GM19468 (cell line): ENCODE measurements around the gene ABHD17B.
"Not testable (repeated sequence)": the region's sequence is repeated elsewhere in the genome, so short reads cannot be mapped to it uniquely, and the experiment has no call there.

Experiments
- ATAC-seq: cut with Tn5 transposase; IDR thresholded peaks from one replicate; pipeline ENCODE4 v1.9.1; 2021; ENCODE audit warnings: mild to moderate bottlenecking, moderate library complexity, moderate number of reproducible peaks; ENCODE audit not compliant: unreplicated experiment; ENCODE audit errors: extremely low read depth

ABHD17B gene

DNA sequence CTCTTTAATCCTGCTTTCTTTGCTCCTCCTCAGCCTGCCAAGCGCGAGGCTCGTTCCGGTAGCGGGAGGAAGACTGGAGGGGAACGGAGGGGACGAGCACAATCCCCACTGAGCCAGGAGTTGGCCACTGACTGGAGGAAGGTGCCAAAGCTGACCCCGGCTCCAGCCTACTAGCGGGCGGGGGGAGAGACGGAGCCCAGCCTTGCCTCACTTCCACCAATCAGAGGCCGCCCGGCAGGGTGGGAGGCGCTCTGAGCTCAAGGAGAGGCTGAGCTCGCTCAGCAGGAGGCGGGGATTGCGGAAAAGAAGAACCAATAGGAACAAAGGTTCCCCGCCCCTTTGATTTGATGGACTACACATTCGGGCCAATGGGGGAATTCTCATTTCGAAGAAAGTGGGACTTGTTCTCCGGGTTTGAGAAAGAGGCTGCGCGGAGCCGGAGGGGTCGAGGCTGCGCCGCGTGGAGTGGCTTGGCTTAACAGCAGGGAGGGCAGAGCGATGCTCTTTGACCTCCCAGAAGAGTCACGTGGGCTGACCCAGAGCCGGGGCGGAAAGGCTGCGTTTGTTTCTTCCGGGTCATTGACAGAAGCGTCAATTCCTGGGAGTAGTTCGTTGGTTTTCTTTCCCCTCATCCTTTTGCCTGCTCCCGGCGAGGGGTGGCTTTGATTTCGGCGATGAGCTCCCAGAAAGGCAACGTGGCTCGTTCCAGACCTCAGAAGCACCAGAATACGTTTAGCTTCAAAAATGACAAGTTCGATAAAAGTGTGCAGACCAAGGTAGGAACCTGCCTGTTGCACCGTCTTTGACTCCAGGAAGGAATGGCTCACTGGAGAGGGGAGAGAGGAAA is at the start of gene ABHD17B, which contains the start of gene C9orf85:
TSS of gene ABHD17B (minus strand) at position 133 of the 847 bp plus-strand sequence. CDS start 36,113 bp downstream, outside the sequence.
TSS of gene C9orf85 (plus strand) at position 579 of the 847 bp plus-strand sequence. CDS start at position 675, 96 bp downstream.
- peak; percentile 94 for ATAC-seq

DNA sequence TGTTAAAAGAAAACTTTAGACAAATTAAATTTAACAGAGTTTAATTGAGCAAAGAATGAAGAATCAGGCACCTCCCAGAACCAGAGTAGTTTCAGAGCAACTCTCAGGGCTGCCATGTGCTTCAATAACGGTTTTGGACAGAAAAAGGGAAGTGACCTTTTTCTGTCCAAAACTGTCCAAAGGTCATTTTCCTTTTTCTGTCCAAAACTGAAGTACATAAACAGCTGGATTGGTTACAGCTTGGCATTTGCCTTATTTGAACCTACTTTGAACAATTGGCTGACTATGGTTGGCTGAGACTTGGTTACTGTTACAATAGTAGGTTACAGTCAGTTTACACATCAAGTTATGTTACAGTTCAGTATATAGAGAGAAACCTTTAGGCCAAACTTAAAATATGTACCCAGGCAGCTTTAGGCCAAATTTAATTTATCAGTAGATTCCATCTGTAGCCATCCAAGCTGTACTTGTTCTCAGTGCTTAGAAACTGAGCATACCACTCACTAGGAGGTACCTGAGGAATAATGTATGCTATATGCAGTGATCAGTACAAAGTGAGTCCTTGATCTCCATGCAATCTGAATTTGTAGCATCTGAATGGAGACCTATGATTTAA is 44.4 kb upstream of the ABHD17B start:
- ATAC-seq, result peak; percentile 41

DNA sequence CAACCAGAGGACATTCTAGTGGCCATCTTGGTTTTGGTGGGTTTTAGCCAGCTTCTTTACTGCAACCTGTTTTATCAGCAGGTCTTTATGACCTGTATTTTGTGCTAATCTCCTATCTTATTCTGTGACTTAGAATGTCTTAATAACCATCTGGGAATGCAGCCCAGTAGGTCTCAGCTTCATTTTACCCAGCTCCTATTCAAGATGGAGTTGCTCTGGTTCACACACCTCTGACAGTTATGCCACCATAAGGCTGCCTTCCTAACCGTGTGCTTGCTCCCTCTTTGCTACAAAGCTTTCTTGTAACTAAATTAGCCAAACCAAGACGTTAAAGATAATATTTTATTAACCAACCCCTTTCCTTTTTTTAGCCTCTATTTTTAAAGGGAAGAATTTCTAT is 43.7 kb upstream of the ABHD17B start:
- not testable (repeated sequence) for ATAC-seq

DNA sequence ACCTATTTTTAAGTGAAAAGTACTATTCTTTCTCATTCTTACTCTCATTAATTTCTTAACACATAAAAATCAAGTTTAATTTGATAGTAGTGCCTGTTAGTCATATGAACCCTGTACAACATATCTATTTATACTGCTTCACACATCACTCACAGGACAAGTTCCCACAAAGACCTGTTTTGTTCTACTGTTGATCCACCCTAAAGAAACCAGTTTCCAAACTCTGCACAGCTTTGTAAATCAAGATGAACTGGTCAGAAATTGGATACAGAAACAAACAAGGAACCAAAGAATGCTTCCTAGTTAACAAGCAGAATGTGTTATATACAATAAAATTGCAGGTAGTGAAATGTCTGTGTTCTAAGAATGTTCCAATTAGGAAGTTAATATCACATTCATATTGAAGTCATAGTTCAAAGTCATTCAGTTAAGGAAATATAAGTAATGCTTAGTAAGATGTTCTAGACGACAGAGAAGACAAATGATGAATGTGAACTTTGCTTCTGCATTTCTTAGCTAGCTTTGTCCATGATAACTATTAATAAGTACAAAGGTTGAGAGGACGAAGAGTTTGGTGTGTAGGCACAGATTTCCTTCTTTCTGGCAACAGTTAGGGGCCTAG is 33.9 kb upstream of the ABHD17B start:
- no peak for ATAC-seq

DNA sequence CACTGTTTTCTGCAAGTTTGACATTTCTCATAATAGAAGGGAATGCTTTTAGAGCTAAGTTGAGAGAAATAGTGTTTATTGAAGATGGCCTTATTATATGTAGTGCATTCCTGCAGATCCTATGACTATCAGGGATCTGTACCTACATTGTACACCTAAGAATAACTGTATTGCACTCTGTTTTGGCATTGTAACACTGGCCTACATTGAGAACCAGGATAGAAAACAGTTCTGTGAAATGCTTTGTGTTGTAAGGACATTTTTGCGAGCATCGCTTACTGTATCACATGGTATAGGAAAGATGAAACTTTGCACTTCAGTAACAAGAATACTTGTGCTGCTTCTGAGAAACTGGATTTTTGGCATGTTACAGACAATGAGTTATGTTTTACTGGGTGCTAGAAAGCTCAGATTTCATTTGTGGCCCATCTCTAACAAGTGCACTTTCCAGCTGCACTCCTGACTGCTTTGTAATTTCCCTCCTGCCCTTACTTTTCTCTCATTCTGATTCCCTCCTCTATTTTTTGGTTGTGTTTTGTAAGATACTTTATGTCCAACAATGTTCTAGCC is 31.1 kb upstream of the ABHD17B start:
- ATAC-seq, result no peak

DNA sequence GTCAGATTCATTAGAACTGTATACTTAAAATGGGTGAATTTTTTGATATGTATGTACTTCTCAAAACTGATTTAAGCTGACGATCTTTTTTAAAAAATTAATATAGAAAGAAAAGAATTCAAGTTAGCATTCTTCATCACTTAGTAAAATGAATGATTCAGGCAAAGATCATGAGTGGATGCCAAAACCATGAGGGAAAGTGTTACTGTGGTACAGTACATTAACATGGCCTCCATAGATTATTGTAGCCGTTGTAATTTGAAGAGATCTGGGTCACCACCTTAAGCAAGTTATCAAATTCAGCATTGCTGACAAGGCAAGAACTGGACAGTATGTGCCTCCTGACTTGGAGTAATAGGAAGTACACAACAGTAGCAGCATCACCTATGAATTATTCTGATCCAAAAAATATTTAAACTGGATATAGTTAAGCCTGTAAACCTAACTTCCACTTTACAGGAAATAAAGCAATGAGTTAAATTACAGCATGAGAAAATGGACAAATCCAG is 30.1 kb upstream of the ABHD17B start:
- ATAC-seq, result no peak

DNA sequence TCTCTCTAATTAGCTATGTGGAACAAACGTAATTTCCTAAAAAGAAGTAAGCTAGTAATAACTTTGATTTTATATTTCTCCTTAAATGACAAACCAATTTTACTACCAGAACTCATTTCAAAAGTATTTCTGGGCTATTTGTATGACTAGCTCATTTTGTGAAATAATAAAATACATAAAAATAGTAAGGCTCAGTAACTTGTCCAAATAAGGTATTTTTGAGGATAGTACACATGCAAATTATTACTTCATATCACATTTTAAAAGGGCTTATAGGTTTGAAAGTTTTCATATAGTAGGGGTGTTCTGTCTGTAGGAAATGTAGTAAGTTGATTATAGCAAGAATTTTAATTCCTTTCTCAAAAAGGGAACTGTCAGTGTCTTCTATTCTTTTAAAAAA is 26.9 kb upstream of the ABHD17B start:
- no peak for ATAC-seq

DNA sequence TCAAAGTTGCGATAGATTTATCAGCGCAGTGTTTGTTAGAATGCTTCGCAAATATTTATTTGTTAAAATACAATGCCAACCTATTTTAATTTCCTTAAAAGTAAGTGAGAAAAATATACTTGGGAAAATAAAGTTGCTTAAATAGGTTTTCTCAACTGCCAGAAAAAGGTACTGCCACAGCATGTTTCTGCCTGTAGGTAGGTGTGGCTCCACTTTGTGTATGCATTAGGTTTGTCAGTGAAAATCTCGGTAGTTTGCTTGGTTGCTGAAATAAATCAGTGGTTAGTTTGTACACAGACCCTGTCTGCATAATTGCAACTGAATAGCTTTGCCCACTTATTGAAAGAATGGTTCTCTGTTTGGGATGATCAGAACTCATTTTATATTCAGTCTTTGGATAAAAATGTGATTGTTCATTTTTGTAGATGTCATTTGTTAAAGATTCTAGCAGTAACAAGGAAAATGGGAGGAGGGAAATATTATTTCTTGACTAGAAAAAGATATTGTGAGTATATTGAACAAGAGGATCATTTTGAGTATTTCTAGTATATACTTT is 26.2 kb upstream of the ABHD17B start:
- no peak for ATAC-seq

DNA sequence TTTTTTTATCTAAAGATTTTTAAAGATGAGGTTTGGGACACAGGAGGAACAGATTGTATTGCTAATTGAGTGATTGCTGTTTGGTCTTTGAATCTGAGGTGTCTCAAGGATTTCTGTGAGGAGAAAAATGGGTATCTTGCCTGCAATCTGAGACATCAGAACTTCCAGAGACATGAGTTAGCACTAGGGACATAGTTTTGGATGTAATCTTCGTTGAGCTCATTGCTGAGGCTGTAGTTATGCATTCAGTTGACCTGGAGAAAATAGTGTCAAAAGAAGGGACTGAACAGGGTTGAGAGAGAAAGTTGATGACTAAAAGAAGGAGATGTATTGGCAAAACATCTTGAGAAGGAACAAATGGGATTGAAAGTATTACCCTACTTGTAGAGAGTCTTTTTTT is 25.1 kb upstream of the ABHD17B start:
- no peak for ATAC-seq

DNA sequence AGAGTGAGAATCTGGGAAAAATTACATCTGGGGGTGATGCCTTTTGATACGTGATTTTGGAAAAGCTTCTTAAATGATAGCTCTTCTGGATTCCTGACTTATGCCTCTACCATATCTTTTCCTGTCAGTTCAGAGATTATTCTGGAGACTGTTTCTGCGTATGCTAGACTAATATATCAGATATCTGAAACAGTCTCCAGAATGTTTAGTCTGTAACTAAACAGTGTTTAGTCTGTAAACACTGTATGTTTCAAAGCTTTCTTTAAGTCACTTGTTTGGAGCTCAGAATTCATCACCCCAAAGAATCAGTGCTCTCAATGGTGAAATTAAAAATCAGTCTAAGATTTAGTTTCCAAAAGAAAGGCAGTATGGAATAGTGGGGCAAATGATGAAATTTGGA is 20.2 kb upstream of the ABHD17B start:
- no peak for ATAC-seq

DNA sequence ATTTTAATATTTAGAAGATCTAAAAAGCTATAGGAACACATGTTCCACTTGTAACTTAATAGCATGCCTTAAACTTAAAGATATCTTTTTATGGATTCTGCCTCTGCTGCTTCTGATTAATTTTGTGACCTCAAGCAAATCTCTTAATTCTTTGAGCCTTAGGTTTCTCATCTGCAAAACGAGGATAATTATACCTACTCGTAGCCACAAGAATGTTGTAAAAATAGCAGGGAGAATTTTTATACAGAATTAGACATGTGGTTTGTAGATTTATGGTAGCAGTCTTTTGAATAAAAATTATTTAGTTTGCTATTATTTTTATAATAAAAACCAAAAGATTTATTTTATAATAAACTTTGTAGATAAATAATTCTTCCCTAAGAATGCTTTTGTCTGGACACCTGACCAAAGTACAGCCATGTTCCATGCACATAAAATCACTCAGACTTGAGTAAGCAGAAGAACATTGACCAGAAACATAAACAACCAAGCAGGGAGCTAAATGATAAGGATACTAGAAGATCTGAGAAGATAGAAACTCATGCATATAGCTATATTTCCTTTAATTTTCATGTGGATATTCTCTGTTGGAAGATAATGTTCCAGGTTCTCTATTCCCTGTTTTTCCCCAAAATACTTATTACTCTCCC is 18.9 kb upstream of the ABHD17B start:
- no peak for ATAC-seq

DNA sequence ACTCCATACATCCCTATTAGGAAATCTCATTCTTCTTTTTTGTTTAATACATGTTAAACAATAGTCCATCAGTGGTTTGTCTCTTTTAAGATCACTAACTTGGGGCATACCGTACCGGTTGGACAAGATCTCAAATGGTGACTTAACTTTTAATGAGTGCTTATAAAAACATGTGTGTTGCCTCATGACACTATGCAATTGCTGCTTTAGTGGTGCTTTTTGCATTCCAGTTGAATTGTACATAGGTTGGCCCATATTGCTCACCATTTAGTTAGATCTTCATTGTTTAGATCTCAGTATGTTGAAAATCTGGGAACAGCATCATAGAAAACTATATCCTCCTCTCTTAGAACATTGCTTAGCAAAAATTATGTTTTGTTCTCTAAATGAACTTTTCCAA is 18.2 kb upstream of the ABHD17B start:
- ATAC-seq, result no peak

DNA sequence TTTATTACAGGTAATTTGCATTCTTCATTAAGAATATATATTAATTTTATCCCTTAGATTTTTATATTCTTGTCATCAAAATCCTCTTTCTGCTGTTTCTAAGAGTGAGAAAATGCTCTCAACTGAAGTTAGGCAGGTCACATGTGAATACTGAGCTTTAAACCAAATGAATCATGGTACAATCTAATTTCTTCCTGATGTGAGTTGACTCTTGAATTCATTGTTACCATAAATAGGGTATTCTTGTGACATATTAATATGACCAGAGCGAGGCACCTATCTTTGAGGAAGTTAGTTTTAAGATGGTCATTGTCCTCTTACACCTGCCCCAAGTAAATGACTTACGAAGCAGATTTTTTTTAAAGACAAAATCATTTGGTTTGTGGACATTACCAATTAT is 17.8 kb upstream of the ABHD17B start:
- ATAC-seq, result no peak

DNA sequence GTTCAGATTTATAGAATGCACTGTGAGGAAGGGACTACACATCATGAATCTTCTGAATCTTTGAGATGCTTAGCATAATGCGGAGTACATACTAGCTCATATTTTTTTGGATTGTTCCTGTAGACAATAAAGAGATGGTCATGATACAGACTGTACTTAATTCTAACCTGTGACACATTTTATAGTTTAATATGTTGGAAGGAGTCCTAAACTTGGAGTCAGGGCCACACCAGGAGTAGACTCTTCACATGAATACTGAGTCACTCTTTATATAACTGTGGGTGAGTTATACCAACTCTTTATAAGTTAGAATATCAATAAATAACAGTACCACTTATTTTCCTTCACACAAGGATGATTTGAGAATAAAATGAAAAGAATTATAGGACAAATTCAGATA is 17.4 kb upstream of the ABHD17B start:
- ATAC-seq, result no peak

DNA sequence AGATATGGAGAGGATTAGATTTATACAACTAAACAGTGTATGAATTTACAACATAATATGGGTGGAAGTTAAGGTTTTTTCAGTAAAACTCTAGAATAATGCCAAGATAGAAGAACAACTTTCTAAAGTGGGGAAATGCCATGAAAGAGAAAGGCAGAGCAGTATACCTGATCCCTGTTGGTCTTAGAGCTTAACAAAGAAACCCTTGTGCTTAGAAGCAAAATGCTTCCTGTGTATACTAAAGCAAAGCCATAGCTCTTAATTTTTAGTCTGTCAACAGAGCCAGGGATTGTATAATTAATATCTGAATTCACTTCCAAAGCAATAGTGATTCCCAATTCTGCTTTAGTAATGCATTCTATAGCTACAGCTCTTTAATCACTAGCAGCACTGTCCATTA is 14.8 kb upstream of the ABHD17B start:
- no peak for ATAC-seq

DNA sequence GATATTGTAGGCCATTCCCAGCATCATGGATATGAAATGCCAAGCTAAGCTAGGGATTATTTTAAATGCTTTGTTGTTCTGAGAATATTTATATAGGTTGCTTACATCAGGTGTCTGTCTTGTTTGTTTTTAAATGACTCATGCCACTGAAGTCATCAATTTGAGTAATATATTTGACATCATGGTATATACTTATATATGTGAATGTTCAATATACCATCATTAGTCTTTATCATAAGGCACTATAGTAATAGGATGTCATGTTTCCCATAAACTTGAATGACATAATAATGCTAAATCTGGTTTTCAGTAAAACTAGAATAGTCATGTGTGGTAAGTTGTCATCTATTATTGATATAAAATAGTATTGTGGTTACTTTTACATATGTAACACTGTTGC is 13.6 kb upstream of the ABHD17B start:
- no peak for ATAC-seq

DNA sequence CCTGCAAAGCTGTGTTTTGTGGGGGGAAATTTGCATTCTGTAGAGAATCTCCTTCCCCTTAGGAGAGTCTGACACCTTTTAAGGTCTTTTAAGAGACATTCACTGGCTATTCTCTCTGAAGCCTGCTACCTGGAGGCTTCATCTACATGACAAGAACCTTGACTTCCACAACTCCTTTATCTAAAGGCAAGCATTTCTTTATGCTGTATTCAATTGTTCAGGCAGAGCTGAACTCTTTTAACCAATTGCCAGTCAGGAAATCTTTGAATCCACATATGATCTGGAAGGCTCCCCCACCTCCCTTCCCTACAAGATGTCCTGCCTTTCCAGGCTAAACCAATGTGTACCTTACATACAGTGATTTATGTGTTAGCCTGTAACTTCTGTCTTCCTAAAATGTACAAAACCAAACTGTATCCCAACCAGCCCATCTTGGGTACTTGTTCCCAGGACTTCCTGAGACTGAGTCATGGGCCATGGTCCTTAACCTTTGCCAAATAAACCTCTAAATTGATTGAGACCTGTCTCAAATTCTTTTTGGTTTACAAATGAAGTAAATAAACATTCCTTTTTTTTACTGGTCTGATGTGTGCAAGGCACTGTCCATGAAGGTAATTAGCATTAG is 10.3 kb upstream of the ABHD17B start:
- ATAC-seq, result no peak

DNA sequence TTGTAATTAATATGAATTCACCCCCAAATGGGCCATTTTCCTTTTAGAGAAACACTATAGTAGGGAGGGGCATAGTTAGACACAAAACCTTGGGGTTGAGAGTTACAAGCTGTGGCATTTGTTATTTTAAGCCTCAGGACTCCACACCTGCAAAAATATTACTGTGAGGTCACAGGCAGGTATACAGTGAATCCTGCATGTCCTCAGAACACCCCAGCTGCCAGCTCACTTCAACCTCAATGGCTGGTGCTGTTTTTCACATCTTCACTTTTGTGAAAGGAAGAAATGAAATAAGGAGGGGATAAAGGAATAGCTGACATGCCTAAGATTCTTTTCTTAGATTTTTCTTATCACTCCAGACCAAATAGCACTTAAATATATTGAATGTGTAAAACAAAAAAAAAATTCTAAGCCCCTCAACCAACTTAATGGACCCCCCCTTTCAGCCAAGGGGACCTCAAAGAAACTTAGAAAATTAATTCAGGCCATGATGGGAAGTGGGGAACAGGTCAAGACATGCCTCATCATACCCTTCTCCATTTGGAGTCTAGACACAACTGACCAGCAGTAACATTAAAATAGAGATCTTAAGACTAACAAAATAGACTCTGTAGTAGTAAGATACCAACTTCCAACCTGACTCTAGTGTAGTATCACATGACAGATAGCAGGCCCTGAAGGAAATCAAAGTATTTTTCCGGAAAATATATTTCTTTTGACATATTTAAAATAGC is 9.6 kb upstream of the ABHD17B start:
- no peak for ATAC-seq

DNA sequence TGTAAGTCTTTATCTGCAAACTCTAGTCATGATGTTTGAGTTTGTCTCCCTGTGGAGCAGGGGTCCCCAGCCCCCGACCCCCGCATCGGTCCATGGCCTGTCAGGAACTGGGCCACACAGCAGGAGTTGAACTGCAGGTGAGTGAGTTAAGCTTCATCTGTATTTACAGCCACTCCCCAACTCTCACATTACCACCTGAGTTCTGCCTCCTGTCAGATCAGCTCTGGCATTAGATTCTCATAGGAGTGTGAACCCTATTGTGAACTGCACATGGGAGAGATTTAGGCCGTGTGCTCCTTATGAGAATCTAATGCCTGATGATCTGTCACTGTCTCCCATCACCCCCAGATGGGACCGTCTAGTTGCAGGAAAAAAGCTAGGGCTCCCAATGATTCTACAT is 7.4 kb upstream of the ABHD17B start:
- ATAC-seq, result no peak
